HG02981 (cell line): ENCODE results near the gene TRDMT1.

ENCODE experiments used
- ATAC-seq: cut with Tn5 transposase; IDR thresholded peaks from one replicate; pipeline ENCODE4 v1.9.1; 2021; ENCODE audit warnings: mild to moderate bottlenecking, moderate library complexity; ENCODE audit not compliant: unreplicated experiment

TRDMT1 gene

GRCh38 chr10:17178006-17178405, 23.5 kb downstream of the TRDMT1 start:
- no peak for ATAC-seq

- no peak for ATAC-seq
These were observed 24.5 kb downstream of the TRDMT1 start for GRCh38 chr10:17177014-17177413.

- ATAC-seq, result no peak
These were observed 25.4 kb downstream of the TRDMT1 start for GRCh38 chr10:17176091-17176490.

- ATAC-seq, result no peak
These were observed 25.9 kb downstream of the TRDMT1 start for GRCh38 chr10:17175551-17175950.

GRCh38 chr10:17174626-17175025, 26.8 kb downstream of the TRDMT1 start:
- ATAC-seq, result no peak

GRCh38 chr10:17171141-17171641, 30.3 kb downstream of the TRDMT1 start:
- ATAC-seq, result no peak

- no peak for ATAC-seq
These were observed 31.7 kb downstream of the TRDMT1 start for GRCh38 chr10:17169803-17170202.

GRCh38 chr10:17166699-17167098, 34.8 kb downstream of the TRDMT1 start:
- ATAC-seq, result no peak

- no peak for ATAC-seq
These were observed 38.6 kb downstream of the TRDMT1 start for GRCh38 chr10:17162828-17163227.

GRCh38 chr10:17161775-17162174, 39.7 kb downstream of the TRDMT1 start:
- no peak for ATAC-seq

GRCh38 chr10:17157024-17157423, 44.4 kb downstream of the TRDMT1 start:
- no peak for ATAC-seq

- no peak for ATAC-seq
These were observed 45.6 kb downstream of the TRDMT1 start for GRCh38 chr10:17155826-17156225.

GRCh38 chr10:17154116-17154515, 47.4 kb downstream of the TRDMT1 start:
- ATAC-seq, result no peak

GRCh38 chr10:17153321-17153720, 48.2 kb downstream of the TRDMT1 start:
- no peak for ATAC-seq

GRCh38 chr10:17151716-17152115, 49.8 kb downstream of the TRDMT1 start:
- ATAC-seq, result no peak

- ATAC-seq, result no peak
These were observed 53.5 kb downstream of the TRDMT1 start for GRCh38 chr10:17147884-17148489.

GRCh38 chr10:17146892-17147291, 54.6 kb downstream of the TRDMT1 start:
- ATAC-seq, result no peak

GRCh38 chr10:17145239-17145638, 56.2 kb downstream of the TRDMT1 start:
- ATAC-seq, result no peak

GRCh38 chr10:17144757-17145156, 56.7 kb downstream of the TRDMT1 start:
- no peak for ATAC-seq

GRCh38 chr10:17144032-17144431, 57.4 kb downstream of the TRDMT1 start:
- ATAC-seq, result no peak

- ATAC-seq, result no peak
These were observed 58.3 kb downstream of the TRDMT1 start for GRCh38 chr10:17143055-17143690.

GRCh38 chr10:17141504-17142229, 59.8 kb downstream of the TRDMT1 start:
- ATAC-seq, result no peak
